Activated CD8-positive, alpha-beta memory T cell treated with anti-CD3 and anti-CD28 coated beads, Interleukin-2, amount 10 ng/mL, durations not matched to agents 7 days and 5 days (primary cell): Measurements from ENCODE around the gene CELF2. TPM values are rescaled to one million over a fixed set of nuclear protein-coding genes. Genes with fewer than 3 reads are reported as not detected.
"Not testable (repeated sequence)": the region's sequence is repeated elsewhere in the genome, so short reads cannot be mapped to it uniquely, and the experiment has no call there.

Experiments used
- ATAC-seq: fragments of 150-1000 bp; cut with Tn5 transposase; one replicate; pipeline ENCODE4 v1.10.0; 2021; ENCODE audit warnings: moderate library complexity
- CTCF ChIA-PET: fragments of 350-600 bp; sonication (Branson Sonifier 250); formaldehyde crosslinking; loops from one replicate; lab custom pipeline; 2021; ENCODE audit warnings: antibody characterized with exemption; lab: Charles Lee
- DNase-seq: peaks from one replicate; pipeline ENCODE4 v3.0.0-alpha.2; 2020
- H3K27ac Mint-ChIP-seq: one replicate; pipeline ENCODE4 v1.8.0; 2021; ENCODE audit warnings: mild to moderate bottlenecking, mixed read lengths
- H3K27me3 Mint-ChIP-seq: one replicate; pipeline ENCODE4 v1.8.0; 2021; ENCODE audit warnings: mixed read lengths
- H3K36me3 Mint-ChIP-seq: one replicate; pipeline ENCODE4 v1.8.0; 2021; ENCODE audit warnings: mild to moderate bottlenecking, mixed read lengths
- H3K4me1 Mint-ChIP-seq: one replicate; pipeline ENCODE4 v1.8.0; 2021; ENCODE audit warnings: mixed read lengths
- H3K4me3 Mint-ChIP-seq: one replicate; pipeline ENCODE4 v1.8.0; 2021; ENCODE audit warnings: mild to moderate bottlenecking, moderate library complexity, mixed read lengths
- H3K9me3 Mint-ChIP-seq: one replicate; pipeline ENCODE4 v1.8.0; 2022; ENCODE audit warnings: low read depth, mixed read lengths
- total RNA-seq, 2 experiments: library from RNA; stranded (reverse); gene quantifications; one replicate each; pipeline ENCODE4 v1.2.3, GENCODE V29; 2021

CELF2 gene
- total RNA-seq, 2 experiments from 2014 or later: 205 to 219 TPM

DNA sequence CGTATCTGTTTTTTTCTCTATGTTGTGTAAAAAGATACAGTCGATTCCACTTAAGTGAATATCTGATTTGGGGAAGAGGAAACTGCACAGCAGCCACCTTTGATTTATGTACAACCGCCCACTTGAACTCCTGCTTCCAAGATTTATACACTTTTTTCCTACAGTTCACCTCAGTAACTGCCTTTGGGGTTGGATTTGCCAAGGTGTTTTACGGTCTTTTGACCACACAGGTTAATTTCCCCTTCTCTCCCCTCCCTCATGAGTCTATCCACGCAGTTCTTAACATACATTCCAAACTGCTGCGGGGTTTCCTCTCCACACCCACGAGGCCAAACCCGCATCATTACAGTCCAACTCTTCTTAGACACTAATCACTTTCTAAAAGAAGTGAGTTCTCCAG is 316.8 kb downstream of the CELF2 start:
- H3K4me1 Mint-ChIP-seq: peaks cover 17% of the 10 kb centered on the region
- DNase-seq (no peak), ATAC-seq (no peak)
- H3K9me3 Mint-ChIP-seq: no peaks in the 10 kb centered on the region
- no peaks in the 10 kb centered on the region for H3K27me3 Mint-ChIP-seq
- no peak overlapping the region for H3K4me3 Mint-ChIP-seq
- CTCF ChIA-PET: no interaction called here
- H3K27ac Mint-ChIP-seq: no peak overlapping the region
- peaks cover 40% of the 10 kb centered on the region for H3K36me3 Mint-ChIP-seq

DNA sequence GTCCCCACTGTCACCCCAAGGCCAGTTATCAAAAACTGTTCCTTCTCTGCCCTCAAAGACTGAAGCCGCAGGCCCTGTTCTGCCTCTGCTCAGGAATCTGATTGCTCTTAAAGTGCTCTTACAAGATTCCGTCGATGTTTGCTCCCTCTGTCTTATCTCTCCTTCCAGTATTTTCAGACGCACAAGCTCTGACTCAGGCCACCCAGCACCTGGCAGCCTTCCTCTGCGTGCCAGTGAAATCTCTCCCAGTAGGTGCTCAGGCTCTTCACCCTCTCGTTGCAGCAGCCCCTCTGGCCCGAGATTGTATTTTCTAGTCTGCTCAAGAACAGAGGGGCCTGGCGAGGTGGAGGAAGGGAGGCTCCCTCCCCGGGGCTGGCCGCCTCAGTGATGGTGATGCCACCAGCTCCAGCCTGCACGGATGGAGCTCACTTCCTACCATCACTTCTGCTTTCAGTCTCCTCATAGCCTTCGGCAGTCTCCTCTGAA is 317.5 kb downstream of the CELF2 start:
- Mint-ChIP-seq H3K4me3 (no peak overlapping the region), H3K9me3 (no peaks in the 10 kb centered on the region), H3K36me3 (peaks cover 34% of the 10 kb centered on the region), H3K4me1 (peaks cover 13% of the 10 kb centered on the region), H3K27me3 (no peaks in the 10 kb centered on the region), H3K27ac (peak overlapping the region; percentile 16)
- no peak for ATAC-seq
- no peak for DNase-seq
- CTCF ChIA-PET: no interaction called here

DNA sequence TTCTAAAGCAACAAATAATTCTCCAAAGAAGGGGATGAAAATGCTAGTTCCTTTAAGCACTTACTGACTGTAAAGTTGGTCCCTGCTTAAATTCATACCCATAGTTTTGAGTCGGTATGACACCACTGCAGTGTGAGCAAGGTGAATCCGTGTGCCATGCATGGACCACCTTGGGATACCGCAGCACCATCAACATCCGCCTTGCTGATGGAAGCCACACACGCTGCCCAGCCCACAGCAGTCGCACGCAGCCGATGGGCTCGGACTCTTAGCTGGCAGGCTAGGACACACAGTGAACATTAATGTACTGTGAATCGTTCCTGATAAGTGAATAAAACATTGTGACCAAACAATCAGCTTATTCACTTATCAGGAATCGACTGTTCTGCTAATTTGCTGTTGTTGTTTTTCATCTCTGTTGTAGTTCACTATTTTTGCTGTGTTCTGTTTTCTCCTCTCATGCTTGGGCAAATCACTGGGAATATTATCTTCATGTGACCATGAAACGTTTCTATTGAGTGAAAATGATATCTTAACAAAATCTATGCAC is 318.3 kb downstream of the CELF2 start:
- DNase-seq (no peak), ATAC-seq (no peak)
- Mint-ChIP-seq H3K27me3 (no peaks in the 10 kb centered on the region), H3K27ac (peak overlapping the region; percentile 2), H3K4me1 (peaks cover 10% of the 10 kb centered on the region), H3K36me3 (peaks cover 31% of the 10 kb centered on the region), H3K4me3 (no peak overlapping the region), H3K9me3 (no peaks in the 10 kb centered on the region)
- CTCF ChIA-PET: no interaction called here

DNA sequence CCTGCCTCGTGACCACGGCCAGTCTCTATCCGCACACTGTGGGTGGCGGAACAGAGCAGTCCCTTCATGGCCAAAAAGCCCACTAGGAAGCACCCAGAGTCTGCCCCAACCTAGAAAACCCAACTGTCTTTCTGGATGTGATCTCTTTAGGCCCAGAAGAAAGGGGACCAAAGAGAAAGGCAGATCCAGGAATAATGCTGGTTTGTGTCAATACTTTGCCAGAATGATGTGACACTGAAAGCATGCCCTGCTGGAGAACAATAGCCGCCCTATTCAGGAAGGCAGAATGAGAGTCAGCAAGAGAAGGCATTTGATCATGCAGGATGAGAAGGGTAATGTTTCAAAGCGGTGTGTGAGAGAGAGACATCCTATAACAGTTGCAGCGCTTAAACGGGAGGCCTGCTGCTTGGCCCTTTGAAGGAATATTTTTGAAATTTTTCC is 319.1 kb downstream of the CELF2 start:
- CTCF ChIA-PET: interaction anchor here (1.3 kb wide), 1 partner anchor 9 kb away, joined by 3 read pairs; no protein-coding TSS in a partner anchor
- ATAC-seq (no peak), DNase-seq (peak; percentile 29)
- Mint-ChIP-seq H3K4me1 (peaks cover 10% of the 10 kb centered on the region), H3K36me3 (peaks cover 28% of the 10 kb centered on the region), H3K27me3 (no peaks in the 10 kb centered on the region), H3K4me3 (no peak overlapping the region), H3K9me3 (no peaks in the 10 kb centered on the region), H3K27ac (peak overlapping the region; percentile 8)

DNA sequence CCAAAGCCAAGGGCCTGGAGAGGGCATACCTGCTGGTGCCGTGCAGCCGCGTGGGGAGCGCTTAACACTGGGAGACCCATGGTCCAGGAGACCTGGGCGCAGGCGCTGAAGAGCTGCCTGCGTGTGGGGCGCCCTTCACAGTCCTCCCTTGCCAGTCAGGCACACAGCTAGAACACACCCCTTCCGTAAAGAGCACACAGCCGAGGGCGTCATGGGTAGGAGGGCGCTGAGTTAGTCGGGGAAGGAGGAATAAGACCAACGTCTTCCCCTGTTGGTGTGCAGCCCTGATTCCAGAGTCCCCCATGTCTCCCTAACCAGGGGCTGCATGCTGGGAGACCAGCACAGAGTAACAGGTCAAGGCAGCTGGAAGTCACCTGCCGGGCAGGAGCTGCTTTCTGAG is 319.8 kb downstream of the CELF2 start:
- DNase-seq (no peak), ATAC-seq (peak; percentile 31)
- Mint-ChIP-seq H3K27me3 (no peaks in the 10 kb centered on the region), H3K9me3 (no peaks in the 10 kb centered on the region), H3K27ac (no peak overlapping the region), H3K36me3 (peaks cover 21% of the 10 kb centered on the region), H3K4me1 (peaks cover 7% of the 10 kb centered on the region), H3K4me3 (no peak overlapping the region)
- CTCF ChIA-PET: interaction anchor here (1.3 kb wide), 1 partner anchor 10 kb away, joined by 3 read pairs; no protein-coding TSS in a partner anchor

DNA sequence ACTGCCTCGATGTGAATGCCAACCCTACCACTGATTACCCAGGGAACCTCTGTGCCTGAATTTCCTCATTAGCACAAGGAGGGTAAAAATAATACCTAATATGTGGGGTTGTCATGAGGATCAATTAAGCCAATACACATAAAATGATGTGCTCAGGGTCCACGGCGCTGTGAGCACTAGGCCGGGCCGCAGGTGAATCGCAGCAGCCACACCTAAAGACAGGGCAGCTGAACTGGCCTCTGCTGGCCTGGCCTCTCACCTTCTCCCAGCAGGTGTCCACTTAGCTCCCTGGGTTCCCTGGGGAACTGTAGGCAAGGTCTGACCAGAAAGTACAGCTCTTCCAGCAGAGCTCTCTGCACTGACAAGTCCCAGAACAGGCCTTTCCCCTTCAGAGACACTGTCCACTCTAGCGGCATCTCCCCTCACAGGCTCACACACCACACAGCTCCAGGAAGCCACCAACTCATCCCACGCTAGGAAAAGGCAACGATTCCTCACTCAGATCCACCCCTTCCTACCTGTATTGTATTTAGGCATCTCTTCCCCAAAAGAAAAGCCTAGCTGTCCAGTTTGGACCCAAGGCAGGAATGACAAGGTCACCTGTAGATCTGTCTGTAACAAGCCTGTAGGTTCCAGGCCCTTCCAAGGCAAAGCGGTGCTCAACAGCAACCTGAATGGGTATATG is 320.6 kb downstream of the CELF2 start:
- DNase-seq: no peak
- peaks cover 2% of the 10 kb centered on the region for H3K4me1 Mint-ChIP-seq
- CTCF ChIA-PET: interaction anchor here (1.3 kb wide), 1 partner anchor 10 kb away, joined by 3 read pairs; no protein-coding TSS in a partner anchor
- ATAC-seq: peak; percentile 14
- H3K4me3 Mint-ChIP-seq: no peak overlapping the region
- H3K9me3 Mint-ChIP-seq: no peaks in the 10 kb centered on the region
- H3K36me3 Mint-ChIP-seq: peaks cover 16% of the 10 kb centered on the region
- no peak overlapping the region for H3K27ac Mint-ChIP-seq
- no peaks in the 10 kb centered on the region for H3K27me3 Mint-ChIP-seq

DNA sequence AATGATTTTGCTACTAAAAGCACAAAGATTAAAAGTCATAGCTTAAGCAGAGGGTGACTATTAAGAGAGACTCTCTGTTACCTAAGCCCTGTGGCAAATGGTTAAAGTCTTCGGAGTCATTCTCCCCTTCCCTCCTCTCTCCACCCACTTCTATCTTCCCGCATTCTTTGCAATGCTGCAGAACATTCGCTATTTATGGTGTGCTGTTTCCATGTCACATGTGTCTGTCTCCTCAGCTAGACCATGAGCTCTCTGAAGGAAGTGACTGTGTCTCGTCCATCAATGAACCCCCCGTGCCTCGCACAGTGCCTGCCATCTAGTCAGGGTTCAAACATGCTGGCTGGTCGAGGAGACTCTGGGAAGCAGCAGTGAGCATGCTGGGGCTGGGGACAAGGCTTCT is 321.3 kb downstream of the CELF2 start:
- Mint-ChIP-seq H3K4me1 (no peaks in the 10 kb centered on the region), H3K27ac (no peak overlapping the region), H3K36me3 (peaks cover 14% of the 10 kb centered on the region), H3K9me3 (no peaks in the 10 kb centered on the region), H3K4me3 (no peak overlapping the region), H3K27me3 (no peaks in the 10 kb centered on the region)
- no peak for DNase-seq
- no peak for ATAC-seq
- CTCF ChIA-PET: no interaction called here

DNA sequence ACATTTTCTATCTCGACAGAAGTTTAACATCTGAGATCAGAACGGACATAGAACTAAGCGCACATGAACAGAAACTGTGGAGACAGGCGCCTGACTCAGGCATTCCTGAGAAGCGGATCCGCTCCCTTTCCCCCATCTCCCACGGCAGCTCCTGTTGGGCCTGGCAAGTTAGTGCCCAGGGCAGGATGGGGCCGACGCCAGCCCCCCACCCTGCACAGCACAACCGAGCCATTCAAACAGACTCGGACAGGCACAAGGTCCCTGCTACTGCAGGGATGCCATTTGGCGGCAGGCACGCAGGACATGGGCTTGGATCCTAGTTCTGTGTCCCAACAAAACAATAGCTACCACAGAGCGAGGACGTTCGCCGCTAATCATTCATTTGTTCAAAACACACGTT is 322.0 kb downstream of the CELF2 start:
- no peaks in the 10 kb centered on the region for H3K4me1 Mint-ChIP-seq
- peaks cover 8% of the 10 kb centered on the region for H3K36me3 Mint-ChIP-seq
- H3K27ac Mint-ChIP-seq: no peak overlapping the region
- ATAC-seq (no peak), DNase-seq (no peak)
- no peaks in the 10 kb centered on the region for H3K9me3 Mint-ChIP-seq
- CTCF ChIA-PET: no interaction called here
- H3K27me3 Mint-ChIP-seq: no peaks in the 10 kb centered on the region
- H3K4me3 Mint-ChIP-seq: no peak overlapping the region

DNA sequence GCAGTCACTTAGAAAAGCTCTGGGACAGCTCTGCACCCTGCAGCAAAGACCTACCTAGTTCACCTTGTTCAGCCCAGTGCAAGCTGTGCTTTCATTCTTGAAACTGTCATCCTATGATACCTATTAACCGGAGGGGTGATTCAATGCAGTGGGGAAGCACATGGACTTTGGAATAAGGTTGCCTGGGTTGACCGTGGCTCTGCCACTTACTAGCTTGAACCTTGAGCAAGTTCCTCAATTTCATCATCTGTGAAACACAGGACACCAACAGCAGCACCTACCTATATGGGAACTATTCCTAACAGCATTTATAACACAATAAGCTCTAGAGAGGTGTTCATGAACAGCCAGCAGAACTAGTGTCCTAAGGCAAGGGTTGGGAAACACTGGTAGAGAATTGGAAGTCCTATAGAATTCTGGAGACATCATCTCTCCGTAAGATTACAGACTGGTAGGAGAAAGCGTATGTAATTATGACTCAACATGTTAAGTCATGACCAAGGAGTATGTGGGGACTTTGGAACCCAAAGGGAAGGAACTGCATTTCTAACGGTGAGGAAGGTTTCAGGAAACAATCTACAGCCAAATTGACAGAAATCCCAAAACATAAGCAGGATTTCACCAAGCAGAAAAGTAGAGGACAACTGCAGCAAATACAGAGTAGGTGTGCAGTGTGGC is 323.8 kb downstream of the CELF2 start:
- Mint-ChIP-seq H3K4me1 (peaks cover 3% of the 10 kb centered on the region), H3K9me3 (no peaks in the 10 kb centered on the region), H3K36me3 (no peaks in the 10 kb centered on the region), H3K4me3 (no peak overlapping the region), H3K27me3 (no peaks in the 10 kb centered on the region), H3K27ac (no peak overlapping the region)
- no peak for DNase-seq
- CTCF ChIA-PET: no interaction called here
- ATAC-seq: no peak

DNA sequence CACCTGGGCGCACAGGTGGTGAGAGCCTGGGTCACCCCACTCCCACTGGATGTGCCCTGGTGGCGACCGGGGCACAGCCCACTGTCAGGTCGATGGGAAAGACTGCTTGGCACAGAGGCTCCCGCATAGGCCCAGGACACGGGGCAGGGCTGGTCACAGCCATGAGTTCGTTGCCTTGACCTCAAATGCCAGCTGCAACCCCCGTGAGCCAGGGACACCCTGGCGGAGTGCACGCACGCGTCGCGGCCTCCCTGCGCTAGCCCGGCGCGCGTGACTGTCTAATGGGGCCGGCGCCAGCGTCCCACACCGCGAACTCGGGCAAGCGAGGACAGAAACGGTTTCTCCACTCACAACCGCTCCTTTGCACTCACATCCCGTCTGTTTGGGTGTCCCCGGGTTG is 326.4 kb downstream of the CELF2 start:
- ATAC-seq (no peak), DNase-seq (no peak)
- Mint-ChIP-seq H3K27ac (no peak overlapping the region), H3K27me3 (peaks cover 8% of the 10 kb centered on the region), H3K4me1 (peaks cover 3% of the 10 kb centered on the region), H3K9me3 (no peaks in the 10 kb centered on the region), H3K4me3 (no peak overlapping the region), H3K36me3 (peaks cover 2% of the 10 kb centered on the region)
- CTCF ChIA-PET: no interaction called here

DNA sequence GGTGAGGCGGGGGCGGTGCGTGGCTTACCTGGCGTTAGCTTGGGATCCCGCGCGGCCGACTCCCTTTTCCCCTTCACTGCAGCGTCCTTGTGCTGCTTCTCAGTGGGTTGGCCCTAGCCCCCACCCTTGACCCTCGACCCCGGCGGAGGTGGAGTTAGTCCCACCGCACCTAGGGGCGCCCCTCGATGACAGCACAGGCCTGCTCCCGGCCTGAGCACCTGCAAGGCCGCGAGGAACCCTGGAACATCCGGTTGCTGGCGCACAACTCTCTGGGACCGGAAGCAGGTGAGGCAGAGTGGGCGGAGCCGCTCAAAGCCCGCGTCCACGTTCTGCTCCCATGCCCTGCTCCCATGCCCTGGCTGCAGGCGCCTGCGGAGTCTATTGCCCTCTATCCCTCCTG is 326.9 kb downstream of the CELF2 start:
- Mint-ChIP-seq H3K27me3 (peaks cover 8% of the 10 kb centered on the region), H3K27ac (no peak overlapping the region), H3K4me3 (no peak overlapping the region), H3K9me3 (no peaks in the 10 kb centered on the region), H3K36me3 (peaks cover 2% of the 10 kb centered on the region), H3K4me1 (peaks cover 3% of the 10 kb centered on the region)
- DNase-seq (no peak), ATAC-seq (peak; percentile 48)
- CTCF ChIA-PET: no interaction called here

DNA sequence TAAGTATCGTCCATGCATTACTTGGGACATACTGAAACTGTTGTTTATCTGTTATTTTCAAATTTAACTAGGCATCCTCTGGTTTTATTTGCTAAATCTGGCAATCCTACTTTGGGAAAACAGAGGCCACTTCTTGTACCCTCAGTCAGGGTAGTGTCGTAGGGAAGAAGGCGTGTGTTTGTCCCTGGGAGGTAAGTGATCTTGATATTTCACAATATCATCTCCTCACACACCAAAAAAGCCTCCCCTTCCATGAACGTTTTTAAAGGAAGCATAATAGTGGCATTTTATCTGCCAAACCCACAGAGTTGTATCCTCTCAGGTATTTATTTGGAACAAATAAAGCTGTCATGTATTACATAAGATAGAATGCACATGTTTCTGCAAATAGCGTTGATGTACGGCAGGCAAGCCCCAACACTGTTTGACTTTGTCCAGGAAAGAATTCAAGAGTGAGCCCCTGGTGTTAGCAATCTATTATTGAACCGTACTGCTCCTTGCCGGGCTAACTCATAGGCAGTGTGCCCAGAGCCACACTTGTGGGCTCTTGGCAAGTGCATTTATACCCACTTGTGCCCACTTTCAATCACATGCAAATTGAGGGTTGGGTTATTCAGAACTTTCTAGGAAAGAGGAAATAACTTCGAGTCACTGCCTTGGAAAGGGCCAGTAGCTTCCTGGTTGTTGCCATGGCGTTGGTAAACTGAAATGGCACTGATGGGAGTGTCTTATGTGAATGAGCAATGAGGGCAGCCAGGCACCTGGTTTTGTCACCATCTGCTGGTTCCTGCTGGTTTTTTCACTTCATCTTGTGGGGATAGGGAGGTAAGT is 327.8 kb downstream of the CELF2 start:
- Mint-ChIP-seq H3K36me3 (peaks cover 2% of the 10 kb centered on the region), H3K4me1 (peaks cover 3% of the 10 kb centered on the region), H3K27ac (no peak overlapping the region), H3K4me3 (no peak overlapping the region), H3K9me3 (no peaks in the 10 kb centered on the region), H3K27me3 (peaks cover 8% of the 10 kb centered on the region)
- CTCF ChIA-PET: interaction anchor here (0.6 kb wide), 1 partner anchor 330 kb away, joined by 3 read pairs; no protein-coding TSS in a partner anchor
- DNase-seq (no peak), ATAC-seq (no peak)

DNA sequence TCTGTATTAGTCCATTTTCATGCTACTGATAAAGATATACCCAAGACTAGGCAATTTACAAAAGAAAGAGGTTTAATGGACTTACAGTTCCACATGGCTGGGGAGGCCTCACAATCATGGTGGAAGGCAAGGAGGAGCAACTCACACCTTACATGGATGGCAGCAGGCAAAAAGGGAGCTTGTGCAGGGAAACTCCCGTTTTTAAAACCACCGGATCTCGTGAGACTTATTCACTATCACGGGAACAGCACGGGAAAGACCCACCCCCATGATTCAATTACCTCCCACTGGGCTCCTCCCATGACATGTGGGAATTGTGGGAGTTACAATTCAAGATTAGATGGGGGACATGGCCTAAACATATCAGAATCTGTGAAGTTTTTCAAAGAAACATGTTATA is 329.9 kb downstream of the CELF2 start:
- H3K9me3 Mint-ChIP-seq, H3K27ac Mint-ChIP-seq, H3K4me3 Mint-ChIP-seq, DNase-seq, ATAC-seq, CTCF ChIA-PET, H3K27me3 Mint-ChIP-seq, H3K4me1 Mint-ChIP-seq, H3K36me3 Mint-ChIP-seq: not testable (repeated sequence)
